Brain microvascular endothelial cell (primary cell): Measurements from ENCODE around the gene PON3.

Experiments
- DNase-seq: peaks from one replicate; pipeline ENCODE4 v3.0.0-alpha.2; 2020
- H3K27ac ChIP-seq: fragments of 250-450 bp; sonication (Bioruptor Pico); 2 replicates; pipeline ENCODE4 v1.5.1; 2020; ENCODE audit warnings: mild to moderate bottlenecking, moderate library complexity
- H3K27me3 ChIP-seq: fragments of 250-450 bp; sonication (Bioruptor Pico); replicated peaks from 2 replicates; pipeline ENCODE4 v1.5.1; 2020; ENCODE audit warnings: mild to moderate bottlenecking
- H3K36me3 ChIP-seq: fragments of 250-450 bp; sonication (Bioruptor Pico); replicated peaks from 2 replicates; pipeline ENCODE4 v1.5.1; 2020; ENCODE audit warnings: mild to moderate bottlenecking
- H3K4me3 ChIP-seq: 2 replicates; pipeline ENCODE4 v1.5.1; 2011; ENCODE audit warnings: low read depth, mild to moderate bottlenecking, control low read depth, low read length, moderate library complexity
- CTCF ChIP-seq: IDR thresholded peaks from 2 replicates; pipeline ENCODE4 v1.5.1; 2011; ENCODE audit warnings: low read depth, mild to moderate bottlenecking, moderate library complexity, low read length, control low read depth, inconsistent platforms; ENCODE audit errors: missing control alignments
- in situ Hi-C: cut with HindIII; loops from 2 replicates; pipeline ENCODE4 v1.10.0; 2017; ENCODE audit warnings: low sequenced_read_pairs, low pct_ligation_motif_present

The PON3 gene

GRCh38 chr7:95357623-95358022, 38.6 kb downstream of the PON3 start:
- H3K27ac ChIP-seq, result no peak overlapping the region
- DNase-seq, result no peak
- H3K36me3 ChIP-seq, result no peaks in the 10 kb centered on the region
- no peak overlapping the region for H3K4me3 ChIP-seq
- in situ Hi-C loops, result no loop called here
- no peaks in the 10 kb centered on the region for H3K27me3 ChIP-seq
- peak; percentile 33 for TF ChIP-seq CTCF

GRCh38 chr7:95342642-95343307, 53.4 kb downstream of the PON3 start:
- H3K27ac ChIP-seq, result no peak overlapping the region
- H3K4me3 ChIP-seq, result no peak overlapping the region
- no peaks in the 10 kb centered on the region for H3K36me3 ChIP-seq
- DNase-seq, result no peak
- in situ Hi-C loops, result no loop called here
- peak; percentile 36 for TF ChIP-seq CTCF
- no peaks in the 10 kb centered on the region for H3K27me3 ChIP-seq

GRCh38 chr7:95342029-95342428, 54.1 kb downstream of the PON3 start:
- no peaks in the 10 kb centered on the region for H3K36me3 ChIP-seq
- no peak for TF ChIP-seq CTCF
- H3K4me3 ChIP-seq, result no peak overlapping the region
- no peak for DNase-seq
- no peaks in the 10 kb centered on the region for H3K27me3 ChIP-seq
- no peak overlapping the region for H3K27ac ChIP-seq
- in situ Hi-C loops, result no loop called here

GRCh38 chr7:95340491-95340890, 55.7 kb downstream of the PON3 start:
- in situ Hi-C loops, result no loop called here
- Histone ChIP-seq H3K36me3 (no peaks in the 10 kb centered on the region), H3K27ac (no peak overlapping the region), H3K27me3 (no peaks in the 10 kb centered on the region), H3K4me3 (no peak overlapping the region)
- no peak for DNase-seq
- no peak for TF ChIP-seq CTCF

- H3K27me3 ChIP-seq, result no peaks in the 10 kb centered on the region
- DNase-seq, result no peak
- in situ Hi-C loops, result no loop called here
- TF ChIP-seq CTCF, result no peak
- H3K4me3 ChIP-seq, result no peak overlapping the region
- H3K27ac ChIP-seq, result no peak overlapping the region
- no peaks in the 10 kb centered on the region for H3K36me3 ChIP-seq
Measured at GRCh38 chr7:95338832-95339231, 57.3 kb downstream of the PON3 start.

GRCh38 chr7:95335093-95335492, 61.1 kb downstream of the PON3 start:
- Histone ChIP-seq H3K27ac (peak overlapping the region; percentile 19), H3K36me3 (no peaks in the 10 kb centered on the region), H3K4me3 (no peak overlapping the region), H3K27me3 (no peaks in the 10 kb centered on the region)
- peak; percentile 76 for DNase-seq
- in situ Hi-C loops, result no loop called here
- TF ChIP-seq CTCF, result no peak
